BJ (cell line): ENCODE data around the gene SHOC2. TPM values are rescaled to one million over a fixed set of nuclear protein-coding genes. Genes with fewer than 3 reads are reported as not detected.

ENCODE experiments used
- CTCF ChIA-PET: fragments of 350-600 bp; formaldehyde crosslinking; extraction: SDS; loops from one replicate; lab custom pipeline; 2021; ENCODE audit warnings: antibody characterized with exemption, inconsistent platforms; lab: Yijun Ruan, JAX
- POLR2A ChIA-PET: fragments of 300-600 bp; sonication (Branson Sonifier 250); formaldehyde crosslinking; extraction: SDS; loops from one replicate; lab custom pipeline; 2021; ENCODE audit warnings: antibody characterized with exemption; lab: Charles Lee
- DNase-seq: peaks from one replicate; pipeline ENCODE4 v3.0.0-alpha.2; 2011; ENCODE audit warnings: low read depth
- H3K27me3 ChIP-seq: 2 replicates; pipeline ENCODE4 v1.6.0; 2011; ENCODE audit warnings: low read length; ENCODE audit not compliant: control insufficient read depth, insufficient read depth
- H3K36me3 ChIP-seq: 2 replicates; pipeline ENCODE4 v1.5.1; 2011; ENCODE audit warnings: low read length; ENCODE audit not compliant: control insufficient read depth, insufficient read depth
- H3K4me3 ChIP-seq: 2 replicates; pipeline ENCODE4 v1.5.1; 2011; ENCODE audit warnings: low read depth, mild to moderate bottlenecking, control low read depth, low read length
- CTCF ChIP-seq: IDR thresholded peaks from 2 replicates; pipeline ENCODE4 v1.5.1; 2011; ENCODE audit warnings: low read depth, mild to moderate bottlenecking, control low read depth, inconsistent platforms, low read length, moderate library complexity; ENCODE audit not compliant: insufficient read depth
- polyA plus RNA-seq: library from polyadenylated mRNA; depleted of rRNA; stranded (reverse); fragments of >200 nt; gene quantifications from 2 replicates; pipeline ENCODE4 v1.2.3, GENCODE V29; 2011

SHOC2 gene
- polyA plus RNA-seq, 1 experiment: 14.7 TPM

DNA sequence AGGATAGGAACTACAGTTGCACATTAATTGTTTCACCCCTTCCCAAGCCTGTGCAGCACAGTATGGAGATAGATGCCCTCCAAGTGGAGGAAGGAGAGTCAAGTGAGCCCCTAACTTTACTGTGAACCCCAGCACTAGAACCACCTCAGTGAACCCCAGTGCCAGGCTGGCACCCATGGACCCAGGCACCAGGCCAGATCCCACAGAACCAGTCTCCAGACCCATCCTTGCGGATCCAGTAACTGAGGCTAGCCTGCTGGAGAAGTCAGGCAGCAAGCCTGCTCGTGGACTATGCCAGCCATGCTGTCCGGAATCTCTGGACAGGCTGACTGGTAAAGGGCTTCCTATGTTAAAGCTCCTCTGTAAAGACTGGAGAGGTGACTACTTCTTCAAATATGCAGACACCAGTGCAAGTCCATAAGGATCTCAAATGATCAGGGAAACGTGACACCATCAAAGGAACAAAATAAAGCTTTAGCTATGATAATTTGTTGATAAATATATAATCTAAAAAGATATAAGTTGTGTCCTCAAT, 27.7 kb downstream of the SHOC2 start:
- no peaks in the 10 kb centered on the region for H3K27me3 ChIP-seq
- no peak for TF ChIP-seq CTCF
- ChIA-PET POLR2A (no interaction called here), CTCF (interaction anchor here (0.7 kb wide), 1 partner anchor 10 kb away, joined by 3 read pairs; no protein-coding TSS in a partner anchor)
- no peak overlapping the region for H3K4me3 ChIP-seq
- H3K36me3 ChIP-seq: peaks cover 1% of the 10 kb centered on the region; the same call in 1 of the 2 replicates
- no peak for DNase-seq

DNA sequence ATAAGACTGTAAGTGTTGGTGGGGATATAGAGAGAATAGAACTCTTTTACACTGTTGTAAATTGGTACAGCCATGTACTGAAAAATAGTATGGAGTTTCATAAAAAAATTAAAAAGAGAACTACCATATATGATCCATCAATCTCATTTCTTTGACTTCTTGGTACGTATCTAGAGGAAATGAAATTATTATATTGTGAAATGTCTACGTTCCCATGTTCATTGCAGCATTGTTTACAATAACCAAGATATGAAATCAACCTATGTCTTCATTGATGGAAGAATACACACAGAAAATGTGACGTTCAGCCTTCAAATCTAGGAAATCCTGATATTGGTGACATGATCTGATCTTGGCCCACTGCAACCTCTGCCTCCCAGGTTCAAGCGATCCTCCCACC, 32.0 kb downstream of the SHOC2 start:
- H3K36me3 ChIP-seq: no peaks in the 10 kb centered on the region; the same call in 1 of the 2 replicates
- no peak for DNase-seq
- no peaks in the 10 kb centered on the region for H3K27me3 ChIP-seq
- no peak overlapping the region for H3K4me3 ChIP-seq
- no peak for TF ChIP-seq CTCF
- POLR2A ChIA-PET: no interaction called here
- CTCF ChIA-PET: no interaction called here

GRCh38 chr10:110957606-110958005, 38.2 kb downstream of the SHOC2 start:
- no peak for TF ChIP-seq CTCF
- CTCF ChIA-PET: no interaction called here
- POLR2A ChIA-PET: interaction anchor here (1.0 kb wide), 1 partner anchor 39 kb away, joined by 3 read pairs; the partner anchor contains the start of gene BBIP1
- no peaks in the 10 kb centered on the region for H3K36me3 ChIP-seq
- H3K4me3 ChIP-seq: no peak overlapping the region
- no peaks in the 10 kb centered on the region for H3K27me3 ChIP-seq
- DNase-seq: no peak

DNA sequence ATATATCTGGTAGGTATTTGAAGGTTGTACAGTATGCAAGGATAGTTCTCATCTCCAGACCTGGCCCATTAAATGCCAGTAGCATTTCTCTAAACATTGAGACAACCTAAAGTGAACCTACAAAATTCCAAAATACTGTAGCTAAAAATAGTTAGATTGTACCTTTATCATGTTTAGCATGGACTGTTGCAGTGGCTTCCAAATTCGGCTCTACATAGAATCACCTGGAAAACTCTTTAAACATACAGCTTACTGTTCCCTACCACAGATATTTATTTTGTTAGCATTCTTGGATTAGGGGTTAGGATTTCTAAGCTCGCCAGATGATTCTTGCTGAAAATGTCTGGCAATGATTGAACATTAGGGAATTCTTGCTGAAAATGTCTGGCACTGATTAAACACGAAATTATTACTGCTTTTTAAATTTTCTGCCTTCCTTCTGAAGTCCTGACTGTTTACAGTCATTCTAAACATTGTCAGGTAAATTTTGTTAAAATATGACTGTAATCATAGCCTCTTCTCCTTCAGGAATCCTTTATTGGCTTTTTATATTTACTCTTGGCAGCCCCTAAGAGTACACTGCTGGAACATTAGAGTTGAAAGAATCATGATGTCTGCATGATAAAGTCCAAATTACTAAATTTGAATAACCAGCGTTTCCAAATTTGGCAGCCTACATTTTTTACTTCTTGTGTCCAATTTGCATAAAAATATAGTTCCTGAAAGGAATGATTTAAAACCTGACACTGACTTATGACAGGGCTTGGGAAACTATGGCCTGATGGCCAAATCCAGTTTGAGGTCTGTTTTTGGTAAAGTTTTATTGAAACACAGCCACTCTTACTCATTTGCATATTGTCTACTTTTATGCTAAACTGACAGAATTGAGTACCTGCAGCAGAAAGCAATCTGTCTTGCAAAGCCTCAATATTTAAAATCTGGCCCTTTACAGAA, 40.3 kb downstream of the SHOC2 start:
- DNase-seq: no peak
- CTCF ChIA-PET: no interaction called here
- no peak overlapping the region for H3K4me3 ChIP-seq
- H3K27me3 ChIP-seq: no peaks in the 10 kb centered on the region
- H3K36me3 ChIP-seq: no peaks in the 10 kb centered on the region
- no peak for TF ChIP-seq CTCF
- POLR2A ChIA-PET: no interaction called here

DNA sequence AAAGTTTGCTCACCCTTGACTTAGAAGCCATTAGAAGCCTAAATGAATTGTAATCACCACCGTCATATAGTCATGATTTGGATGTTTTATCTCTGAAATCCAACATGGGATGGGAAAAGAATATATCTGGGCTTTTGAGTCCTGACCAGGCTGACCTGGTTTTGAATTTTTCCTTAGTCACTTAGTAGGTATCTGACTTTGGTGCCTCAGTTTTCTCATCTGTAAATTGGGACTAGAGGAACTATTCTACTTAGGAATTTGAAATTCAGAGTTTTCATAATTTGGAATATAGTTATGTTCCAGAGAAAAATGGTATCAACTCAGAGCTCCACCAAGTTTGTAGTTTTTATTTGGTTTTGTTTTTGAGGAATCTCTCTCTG, 40.9 kb downstream of the SHOC2 start:
- Histone ChIP-seq H3K27me3 (no peaks in the 10 kb centered on the region), H3K36me3 (no peaks in the 10 kb centered on the region), H3K4me3 (no peak overlapping the region)
- CTCF ChIA-PET: no interaction called here
- POLR2A ChIA-PET: no interaction called here
- no peak for TF ChIP-seq CTCF
- no peak for DNase-seq
